GM21423 (cell line): Measurements from ENCODE around the gene MZF1.

ENCODE experiments used
- ATAC-seq: cut with Tn5 transposase; IDR thresholded peaks from one replicate; pipeline ENCODE4 v1.9.1; 2021; ENCODE audit warnings: mild to moderate bottlenecking, moderate library complexity; ENCODE audit not compliant: unreplicated experiment

Gene MZF1

DNA sequence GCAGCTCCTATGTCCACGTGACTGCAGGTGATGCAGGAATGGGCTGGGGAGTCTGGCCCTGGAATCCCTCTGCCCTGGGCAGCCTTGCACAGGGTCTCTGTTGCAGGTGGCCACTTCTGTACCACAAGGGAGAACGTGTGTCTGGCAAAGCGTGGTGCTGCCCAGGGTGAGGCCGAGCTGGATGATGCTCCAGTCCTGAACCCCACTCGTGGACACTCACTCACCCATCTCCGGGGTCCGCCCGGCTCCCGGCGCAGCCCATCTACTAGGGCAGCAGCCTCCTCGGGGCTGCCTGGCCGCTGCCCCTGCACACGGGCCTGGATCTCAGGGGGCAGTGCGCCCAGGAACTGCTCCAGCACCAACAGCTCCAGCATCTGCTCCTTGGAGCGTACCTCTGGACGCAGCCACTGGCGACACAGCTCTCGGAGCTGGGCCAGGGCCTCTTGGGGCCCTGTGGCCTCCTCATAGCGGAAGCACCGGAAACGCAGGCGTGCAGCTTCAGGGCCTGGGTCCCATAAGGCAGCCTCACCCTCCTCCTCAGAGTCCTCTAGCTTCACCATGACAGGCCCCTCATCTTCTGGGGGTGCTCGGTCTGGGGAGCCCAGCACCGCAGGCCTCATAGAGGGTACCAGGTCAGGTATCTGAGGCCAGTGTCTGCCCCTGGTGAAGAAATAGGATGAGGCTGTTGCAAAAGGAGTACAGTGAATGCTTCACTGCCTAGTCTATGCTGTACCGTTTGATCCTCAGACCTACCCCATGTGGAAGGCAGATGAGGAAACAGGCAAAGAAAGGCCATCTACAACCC lies 2.2 kb downstream of the MZF1 start:
- ATAC-seq, result no peak

DNA sequence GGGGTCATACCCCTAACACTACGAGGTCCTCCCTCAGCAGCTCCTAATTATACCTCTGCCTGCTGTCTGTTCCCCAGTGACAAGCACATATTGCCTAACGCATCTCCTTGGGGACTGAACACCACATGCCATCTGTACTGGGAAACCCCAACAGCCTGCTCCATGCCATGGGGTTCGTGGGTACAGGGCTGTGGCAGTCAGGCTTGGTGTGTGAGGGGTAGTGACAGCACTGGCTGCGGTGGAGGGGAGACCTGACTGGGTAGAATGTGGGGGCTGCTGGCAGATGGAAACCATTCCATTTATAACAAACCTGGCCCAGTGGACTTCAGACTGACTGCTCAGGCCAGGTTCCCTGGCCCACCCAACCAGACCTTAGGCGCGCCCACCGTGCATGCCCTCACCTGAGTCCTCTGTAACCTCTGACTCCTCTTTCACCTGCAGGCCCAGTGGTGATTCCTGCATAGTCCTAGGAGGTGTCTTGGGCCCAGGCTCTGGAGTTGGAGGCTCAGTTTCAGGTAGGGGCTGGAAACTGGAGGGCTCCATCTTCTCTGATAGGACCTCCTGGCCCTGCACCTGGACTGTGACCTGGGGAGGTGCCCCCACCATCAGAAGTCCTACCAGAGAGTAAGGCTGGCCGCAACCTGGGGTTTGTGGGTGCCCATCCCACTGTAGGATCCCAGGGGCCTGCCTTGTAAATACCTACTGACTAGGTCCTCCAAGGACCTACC lies 3.0 kb downstream of the MZF1 start:
- ATAC-seq, result no peak

DNA sequence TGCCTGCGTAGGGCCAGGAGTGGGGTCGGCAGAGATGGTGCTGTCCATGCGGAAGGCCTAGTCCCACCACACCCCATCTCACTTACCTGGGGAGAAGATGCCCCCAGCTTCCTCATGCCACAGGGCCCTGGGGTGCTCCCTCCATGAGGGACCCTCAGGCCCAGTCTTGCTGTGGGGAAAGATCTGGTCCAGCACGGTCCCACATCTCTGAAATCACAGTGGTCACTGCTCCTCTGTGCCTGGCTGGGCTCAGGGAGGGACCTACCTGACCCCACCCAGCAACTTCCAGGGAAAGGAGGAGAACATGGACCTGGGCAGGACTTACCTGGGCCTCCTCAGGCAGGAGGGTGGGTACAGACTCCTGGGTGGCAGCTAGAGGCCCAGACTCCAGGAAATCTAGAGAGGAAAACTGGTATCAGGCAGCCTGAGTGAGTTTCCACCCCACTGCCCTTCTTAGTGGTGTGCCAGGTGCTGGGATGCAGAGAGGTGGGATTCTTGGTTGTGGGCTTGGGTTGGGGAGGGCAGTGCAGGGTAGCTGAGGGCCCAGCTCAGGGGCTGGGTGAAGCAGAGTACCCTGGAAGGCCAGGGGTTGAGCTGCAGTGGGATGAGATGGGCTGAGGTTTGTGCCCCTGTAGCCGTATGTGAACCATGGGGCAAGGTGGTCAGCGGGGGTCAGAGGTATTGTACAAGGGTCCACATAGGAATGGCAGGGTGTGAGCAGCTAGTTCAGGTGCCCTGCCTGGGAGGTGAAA lies 3.8 kb downstream of the MZF1 start:
- no peak for ATAC-seq

DNA sequence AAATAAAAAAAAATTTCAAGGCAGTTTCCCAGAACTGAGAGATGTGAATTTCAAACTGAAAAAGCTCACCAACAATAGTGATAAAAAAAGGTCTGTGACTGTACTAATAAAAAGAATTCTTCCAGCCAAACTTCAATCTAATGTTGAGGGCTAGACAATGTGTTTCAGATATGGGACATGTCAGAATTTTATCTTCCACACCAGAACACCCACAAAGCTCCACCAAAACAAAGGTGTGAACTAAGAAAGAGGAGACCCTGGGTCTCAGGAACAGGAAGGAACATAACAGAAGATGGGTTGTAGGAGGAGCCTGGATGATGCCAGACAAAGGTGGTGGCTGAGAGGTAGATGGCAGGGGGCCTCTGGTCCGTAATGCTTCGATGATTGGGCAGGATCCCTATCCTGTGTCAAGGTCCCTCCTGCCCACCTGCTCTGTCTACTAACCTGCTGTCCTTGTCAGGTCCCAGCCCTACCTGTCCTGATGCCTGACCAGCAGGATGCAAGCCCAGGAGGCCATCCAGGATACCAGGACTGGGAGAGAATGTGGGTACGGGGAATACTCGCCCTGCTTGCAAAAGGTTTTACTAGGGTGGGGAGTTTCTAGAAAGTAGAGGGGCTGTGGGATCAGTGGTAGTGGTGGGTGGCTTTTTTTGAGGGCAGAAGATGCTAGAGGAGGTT lies 4.5 kb downstream of the MZF1 start:
- no peak for ATAC-seq

DNA sequence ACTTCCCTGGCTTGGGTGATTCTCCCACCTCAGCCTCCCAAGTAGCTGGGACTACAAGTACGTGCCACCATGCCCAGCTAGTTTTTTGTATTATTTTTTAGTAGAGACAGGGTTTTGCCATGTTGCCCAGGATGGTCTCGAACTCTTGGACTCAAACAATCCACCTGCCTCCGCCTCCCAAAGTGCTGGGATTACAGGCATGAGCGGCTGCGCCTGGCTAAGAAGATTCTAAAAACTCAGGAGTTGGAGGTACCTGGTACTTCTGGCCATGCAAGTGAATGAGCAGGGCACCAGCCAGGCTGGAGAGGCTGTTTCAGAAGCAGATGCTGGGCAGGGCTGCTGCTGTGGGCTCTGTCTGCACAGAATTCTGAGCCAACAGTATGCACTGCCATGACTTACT lies 6.1 kb downstream of the MZF1 start:
- no peak for ATAC-seq

DNA sequence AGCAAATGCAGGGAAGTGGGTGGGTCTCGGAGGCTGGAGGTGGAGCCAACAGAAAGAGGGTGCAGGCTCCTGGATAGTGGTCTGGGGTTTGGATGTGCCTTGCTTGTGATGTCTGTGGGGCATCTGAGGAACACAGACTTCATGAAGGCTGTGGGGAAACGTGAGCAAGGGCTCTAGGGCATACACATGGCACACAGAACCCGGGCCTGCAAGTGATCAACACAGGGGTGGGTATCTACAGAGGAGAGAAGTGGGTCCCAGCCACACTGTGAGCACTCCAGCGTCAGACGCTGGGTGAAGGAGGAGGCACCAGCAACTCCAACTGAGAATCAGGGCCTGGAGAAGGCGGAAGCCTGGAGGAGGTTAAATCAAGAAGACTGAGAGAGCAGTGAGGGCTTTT lies 9.3 kb downstream of the MZF1 start:
- no peak for ATAC-seq

DNA sequence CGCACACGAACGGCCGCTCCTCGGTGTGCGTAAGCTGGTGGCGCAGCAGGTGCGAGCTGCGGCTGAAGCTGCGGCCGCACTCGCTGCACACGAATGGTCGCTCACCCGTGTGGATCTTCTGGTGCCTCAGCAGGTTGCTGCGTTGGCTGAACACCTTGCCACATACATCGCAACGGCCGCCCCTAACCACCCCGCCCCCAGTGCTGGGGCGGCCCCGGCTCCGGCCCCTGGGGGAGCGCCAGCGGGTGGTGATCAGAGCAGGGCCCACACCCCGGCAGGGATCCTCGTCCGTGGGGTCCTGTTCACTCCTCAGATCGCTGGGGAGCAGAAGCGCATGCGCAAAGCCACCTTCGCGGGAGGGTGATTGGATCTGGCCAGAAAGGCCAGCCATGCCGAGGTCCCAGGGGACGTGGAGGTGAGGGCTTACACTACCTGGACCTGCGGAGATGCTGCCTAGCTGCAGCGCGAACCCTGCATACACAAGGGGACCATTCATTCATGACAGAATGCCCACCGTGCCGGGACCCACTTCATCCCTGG lies 10.0 kb downstream of the MZF1 start:
- no peak for ATAC-seq

DNA sequence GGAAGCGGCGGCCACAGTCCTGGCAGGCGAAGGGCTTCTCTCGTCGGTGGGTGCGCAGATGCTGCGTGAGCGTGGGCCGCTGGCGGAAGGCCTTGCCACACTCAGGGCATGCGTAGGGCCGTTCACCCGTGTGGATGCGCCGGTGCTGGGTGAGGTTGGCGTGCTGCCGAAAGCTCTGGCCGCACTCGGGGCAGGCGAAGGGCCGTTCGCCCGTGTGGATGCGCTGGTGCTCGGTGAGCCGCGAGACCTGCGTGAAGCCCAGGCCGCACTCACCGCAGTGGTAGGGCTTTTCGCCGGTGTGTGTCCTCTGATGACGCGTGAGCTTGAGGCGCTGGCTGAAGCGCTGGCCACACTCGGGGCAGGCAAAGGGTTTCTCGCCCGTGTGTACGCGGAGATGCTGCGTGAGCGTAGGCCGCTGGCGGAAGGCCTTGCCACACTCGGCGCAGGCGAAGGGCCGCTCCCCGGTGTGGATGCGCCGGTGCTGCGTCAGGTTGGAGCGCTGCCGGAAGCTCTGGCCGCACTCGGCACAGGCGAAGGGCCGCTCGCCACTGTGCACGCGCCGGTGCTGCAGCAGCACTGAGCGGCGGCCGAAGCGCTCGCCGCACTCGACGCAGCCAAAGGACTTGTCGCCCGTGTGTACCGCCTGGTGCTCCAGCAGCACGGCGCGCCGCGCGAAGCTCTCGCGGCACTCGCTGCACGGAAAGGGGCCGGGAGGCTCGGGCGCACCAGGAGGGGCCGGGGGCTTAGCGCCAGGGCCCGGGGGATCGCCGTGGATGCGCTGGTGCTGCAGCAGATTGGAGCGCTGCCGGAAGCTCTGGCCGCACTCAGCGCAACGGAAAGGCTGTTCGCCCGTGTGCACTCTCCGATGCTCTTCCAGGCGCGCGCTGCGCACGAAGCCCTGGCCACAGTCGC lies 10.8 kb downstream of the MZF1 start:
- ATAC-seq, result no peak

DNA sequence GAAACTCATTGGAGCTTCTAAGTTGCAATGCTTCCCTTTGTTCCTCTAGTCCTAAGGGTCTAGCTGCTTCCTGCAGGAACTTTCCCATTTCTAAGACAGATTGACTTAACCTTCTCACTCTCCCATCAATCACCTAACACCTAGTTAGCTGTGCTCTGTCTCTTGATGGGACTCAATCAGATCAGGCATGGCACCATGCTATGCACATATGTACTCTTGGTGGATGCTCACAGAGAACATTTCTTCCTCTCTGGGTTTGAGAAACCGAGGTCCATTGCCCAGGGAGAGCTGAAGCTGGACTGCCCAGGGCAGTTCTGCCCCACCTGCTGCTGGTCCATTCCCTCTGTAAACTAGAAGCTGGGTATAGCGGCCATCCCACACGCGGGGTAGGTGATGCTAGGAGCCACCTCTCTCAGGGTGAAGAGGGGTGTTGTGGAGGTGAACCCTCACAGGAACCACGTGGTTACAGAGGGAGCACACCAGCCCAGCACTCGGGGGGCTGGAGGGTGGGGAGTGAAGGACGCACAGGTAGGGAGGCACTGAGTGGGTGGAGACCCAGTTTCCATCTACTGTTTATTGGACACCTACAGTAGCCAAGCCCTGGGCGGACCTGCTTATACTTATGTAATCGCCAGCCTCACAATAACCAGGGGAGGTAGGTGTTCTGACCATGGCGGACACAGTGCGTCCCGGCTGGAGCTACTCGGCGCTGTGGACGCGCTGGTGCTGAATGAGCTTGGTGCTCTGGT lies 11.6 kb downstream of the MZF1 start:
- no peak for ATAC-seq

DNA sequence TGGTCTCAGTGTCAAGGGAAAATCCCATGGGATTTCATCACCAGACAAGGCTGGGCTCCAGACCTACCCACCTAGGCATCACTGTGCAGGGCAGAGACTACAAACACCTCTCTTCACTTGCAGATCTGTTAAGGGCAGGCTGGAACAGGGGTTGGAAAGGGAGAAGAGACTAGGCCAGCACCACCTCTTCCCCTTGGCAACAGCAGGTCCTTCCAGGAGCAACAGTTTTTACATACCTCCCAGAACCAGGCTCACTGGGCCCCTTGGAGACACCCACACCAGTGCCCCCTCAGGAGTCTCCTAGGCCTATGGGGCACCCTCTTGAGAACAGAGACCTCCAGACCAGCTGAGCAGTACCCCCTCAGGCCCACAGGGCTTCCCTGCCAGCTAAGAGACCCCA lies 12.2 kb downstream of the MZF1 start:
- no peak for ATAC-seq

DNA sequence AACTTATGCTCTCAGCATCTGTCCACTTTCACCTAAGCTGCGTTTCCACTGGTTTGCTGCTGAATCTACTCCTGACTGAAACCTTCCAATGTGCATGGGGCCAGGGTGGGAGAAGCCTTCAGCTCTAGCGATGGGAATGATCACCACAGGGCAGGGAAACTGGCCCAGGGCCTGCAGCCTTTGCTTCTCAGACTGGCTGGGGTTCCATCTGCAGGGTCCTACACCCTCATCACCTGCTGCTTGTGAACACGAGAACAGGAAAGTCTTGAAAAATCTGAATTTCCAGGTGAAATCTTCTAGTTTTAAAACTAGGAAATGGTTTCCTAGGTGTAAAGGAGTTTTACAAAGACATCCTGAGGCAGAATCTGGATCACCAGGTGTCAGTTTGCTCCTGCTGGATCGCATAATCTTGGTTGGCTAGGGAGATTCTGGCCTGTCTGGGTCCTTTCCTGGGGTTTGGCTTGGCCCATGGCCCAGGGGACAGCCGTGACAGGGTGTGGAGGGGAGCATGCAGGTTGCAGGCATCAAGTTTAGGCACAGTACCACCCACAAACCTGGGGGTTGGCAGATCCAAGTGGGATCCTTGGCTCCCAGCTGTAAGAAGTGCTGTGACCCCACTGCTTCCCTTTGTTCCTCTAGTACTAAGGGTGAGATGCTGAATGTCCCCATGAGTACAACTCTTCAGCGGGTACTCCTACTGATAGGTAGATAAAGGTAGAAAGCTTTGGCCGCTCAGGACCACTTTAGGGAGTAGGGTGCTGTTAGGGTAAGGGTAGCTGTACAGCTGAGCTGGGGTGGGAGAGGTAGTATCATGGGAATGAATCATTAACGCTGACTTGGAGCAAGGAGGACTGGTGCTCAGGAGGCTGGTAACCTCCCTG lies 12.9 kb downstream of the MZF1 start:
- ATAC-seq, result no peak

DNA sequence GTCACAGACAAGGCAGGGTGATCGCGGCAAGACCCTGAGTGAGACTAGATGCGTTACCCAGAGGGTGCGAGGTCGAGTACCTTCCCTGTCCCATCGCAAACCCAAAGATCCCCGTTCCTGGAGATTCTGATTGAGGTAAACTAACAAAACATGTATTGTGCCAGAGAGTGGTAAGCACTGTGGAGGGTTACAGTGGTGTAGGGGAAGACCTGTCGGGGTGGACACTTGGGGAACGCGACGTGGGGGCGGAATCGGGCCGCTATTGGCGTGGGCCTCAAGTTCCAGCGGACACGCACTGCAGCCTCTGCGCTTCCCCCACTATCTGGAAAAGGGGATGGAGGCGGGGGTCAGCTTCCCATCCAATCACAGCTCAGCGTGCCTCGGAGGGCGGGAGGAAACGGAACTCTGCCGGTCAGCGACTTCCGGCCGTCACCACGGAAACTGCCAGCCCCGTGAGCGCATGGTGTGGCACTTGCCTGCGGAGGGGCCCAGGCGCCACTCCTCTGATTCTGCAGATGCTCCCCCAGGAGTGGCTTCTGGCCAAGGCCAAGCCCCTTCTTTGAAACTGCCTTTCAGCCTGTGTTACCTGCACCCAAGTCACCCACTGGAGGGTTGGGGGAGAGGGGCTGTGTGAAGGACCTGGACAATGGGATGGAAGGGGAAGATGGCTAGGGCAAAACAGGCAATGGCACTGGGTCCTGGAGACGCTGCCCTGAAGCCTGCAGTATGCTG lies 13.7 kb downstream of the MZF1 start:
- ATAC-seq, result peak; percentile 24

DNA sequence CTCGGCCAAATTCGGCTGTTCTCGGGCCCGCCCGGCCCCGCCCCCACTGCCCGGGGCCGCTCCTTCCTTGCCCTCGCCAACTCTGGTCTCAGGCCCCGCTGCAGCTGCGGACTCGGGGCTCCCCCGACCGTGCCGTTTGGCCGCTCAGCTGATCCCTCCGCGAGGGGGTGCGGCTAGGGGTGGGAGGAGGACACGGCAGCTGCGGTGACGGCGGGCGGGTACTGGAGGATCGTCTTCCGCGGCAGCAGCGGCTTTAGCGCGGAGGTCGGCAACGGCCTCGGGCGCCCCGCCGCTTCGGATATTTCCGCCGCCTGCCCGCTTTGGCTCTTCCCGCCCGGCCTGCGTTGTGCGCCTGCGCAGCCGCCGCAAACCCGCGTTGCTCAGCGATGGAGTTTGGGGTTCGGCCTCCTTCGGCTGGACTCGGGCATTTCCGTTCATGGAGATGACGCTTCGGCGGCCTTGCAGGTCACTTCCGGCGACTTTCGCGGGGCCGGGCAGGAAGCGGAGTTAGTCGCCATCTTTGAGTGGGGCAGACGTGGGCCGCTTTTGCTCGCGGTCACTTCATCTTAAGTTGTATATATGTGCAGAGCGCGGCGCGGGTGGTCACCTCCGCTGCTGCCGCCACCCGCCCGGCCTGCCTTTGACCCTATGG lies 14.4 kb downstream of the MZF1 start:
- ATAC-seq, result peak; percentile 50

DNA sequence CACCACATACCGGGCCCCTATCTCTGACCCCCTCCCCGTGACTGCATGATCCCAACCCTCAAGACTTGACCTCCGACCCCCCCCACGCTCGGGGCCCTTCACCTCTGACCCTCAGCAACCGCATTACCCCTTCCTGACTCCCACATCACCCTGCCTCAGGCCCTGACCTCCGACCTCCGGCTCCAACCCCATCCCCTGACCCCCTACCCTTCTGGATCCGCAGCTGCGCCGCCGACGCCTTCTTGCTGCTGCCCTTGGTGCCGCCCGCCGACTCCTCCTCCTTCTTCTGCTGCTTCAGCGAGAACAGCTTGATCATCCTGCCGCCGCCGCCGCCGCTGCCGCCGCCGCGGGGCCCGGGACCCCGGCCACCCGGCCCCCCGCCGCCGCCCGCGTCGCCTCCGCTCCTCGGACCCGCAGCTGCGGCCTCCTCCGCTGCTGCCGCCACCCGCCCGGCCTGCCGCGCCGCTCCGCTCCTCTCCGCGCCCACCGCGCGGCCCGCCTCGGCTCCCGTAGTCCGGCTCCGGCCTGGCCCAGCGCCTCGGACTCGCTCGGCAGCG lies 15.0 kb downstream of the MZF1 start, which contains the start of gene UBE2M:
Gene UBE2M (minus strand): TSS at position 546 of the 557 bp plus-strand sequence. CDS start 230 bp downstream, at position 316.
- peak; percentile 1 for ATAC-seq

DNA sequence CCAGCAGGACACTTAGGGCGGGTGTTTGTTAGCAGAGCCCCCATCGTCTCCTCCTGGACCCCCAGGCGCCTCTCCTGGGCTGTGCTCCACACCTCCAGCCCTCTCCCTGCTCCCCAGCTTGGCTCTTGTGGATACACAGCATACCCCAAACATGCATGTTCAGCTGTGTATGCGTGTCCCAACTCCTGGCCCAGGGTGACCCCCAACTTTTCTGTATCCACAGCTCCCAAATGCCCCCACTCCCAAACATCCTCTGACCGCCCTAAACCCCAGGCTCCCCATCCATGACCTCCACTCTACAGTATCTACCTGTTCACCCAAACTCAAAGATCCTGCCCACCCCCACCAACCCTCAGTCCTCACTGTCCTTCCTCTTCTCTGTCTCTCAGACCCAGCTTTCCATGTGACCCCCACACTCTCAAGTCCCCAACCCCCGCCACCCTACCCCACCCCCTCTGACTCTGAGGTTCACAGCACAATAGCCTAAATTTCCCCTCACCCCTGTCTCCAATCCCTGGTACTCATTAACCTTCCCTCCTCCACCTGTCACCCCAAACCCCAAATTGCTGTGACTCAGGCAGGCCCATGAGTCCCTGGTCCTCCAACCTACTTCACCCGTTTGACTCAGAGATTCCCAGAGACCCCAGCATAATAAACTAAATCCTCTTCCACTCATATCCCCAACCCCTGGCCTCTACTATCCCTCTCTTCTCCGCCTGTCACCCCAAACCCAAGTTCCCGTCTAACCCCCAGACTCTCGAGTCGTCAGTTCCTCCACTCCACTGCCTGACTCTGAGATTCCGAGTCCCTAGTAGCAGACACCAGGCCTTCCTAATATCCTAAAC lies 15.7 kb downstream of the MZF1 start:
- no peak for ATAC-seq
